Measurements from ENCODE around the gene CHRNA9. TPM values are rescaled to one million over a fixed set of nuclear protein-coding genes. Genes with fewer than 3 reads are reported as not detected.
"Not testable (repeated sequence)": the region's sequence is repeated elsewhere in the genome, so short reads cannot be mapped to it uniquely, and the experiment has no call there.

The CHRNA9 gene, protein sequence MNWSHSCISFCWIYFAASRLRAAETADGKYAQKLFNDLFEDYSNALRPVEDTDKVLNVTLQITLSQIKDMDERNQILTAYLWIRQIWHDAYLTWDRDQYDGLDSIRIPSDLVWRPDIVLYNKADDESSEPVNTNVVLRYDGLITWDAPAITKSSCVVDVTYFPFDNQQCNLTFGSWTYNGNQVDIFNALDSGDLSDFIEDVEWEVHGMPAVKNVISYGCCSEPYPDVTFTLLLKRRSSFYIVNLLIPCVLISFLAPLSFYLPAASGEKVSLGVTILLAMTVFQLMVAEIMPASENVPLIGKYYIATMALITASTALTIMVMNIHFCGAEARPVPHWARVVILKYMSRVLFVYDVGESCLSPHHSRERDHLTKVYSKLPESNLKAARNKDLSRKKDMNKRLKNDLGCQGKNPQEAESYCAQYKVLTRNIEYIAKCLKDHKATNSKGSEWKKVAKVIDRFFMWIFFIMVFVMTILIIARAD
- total RNA-seq (2014; rRNA removed; shearing (Covaris generic); ENCODE audit: low replicate concordance), result 0.15 and 0.25 TPM in 2 replicates

DNA sequence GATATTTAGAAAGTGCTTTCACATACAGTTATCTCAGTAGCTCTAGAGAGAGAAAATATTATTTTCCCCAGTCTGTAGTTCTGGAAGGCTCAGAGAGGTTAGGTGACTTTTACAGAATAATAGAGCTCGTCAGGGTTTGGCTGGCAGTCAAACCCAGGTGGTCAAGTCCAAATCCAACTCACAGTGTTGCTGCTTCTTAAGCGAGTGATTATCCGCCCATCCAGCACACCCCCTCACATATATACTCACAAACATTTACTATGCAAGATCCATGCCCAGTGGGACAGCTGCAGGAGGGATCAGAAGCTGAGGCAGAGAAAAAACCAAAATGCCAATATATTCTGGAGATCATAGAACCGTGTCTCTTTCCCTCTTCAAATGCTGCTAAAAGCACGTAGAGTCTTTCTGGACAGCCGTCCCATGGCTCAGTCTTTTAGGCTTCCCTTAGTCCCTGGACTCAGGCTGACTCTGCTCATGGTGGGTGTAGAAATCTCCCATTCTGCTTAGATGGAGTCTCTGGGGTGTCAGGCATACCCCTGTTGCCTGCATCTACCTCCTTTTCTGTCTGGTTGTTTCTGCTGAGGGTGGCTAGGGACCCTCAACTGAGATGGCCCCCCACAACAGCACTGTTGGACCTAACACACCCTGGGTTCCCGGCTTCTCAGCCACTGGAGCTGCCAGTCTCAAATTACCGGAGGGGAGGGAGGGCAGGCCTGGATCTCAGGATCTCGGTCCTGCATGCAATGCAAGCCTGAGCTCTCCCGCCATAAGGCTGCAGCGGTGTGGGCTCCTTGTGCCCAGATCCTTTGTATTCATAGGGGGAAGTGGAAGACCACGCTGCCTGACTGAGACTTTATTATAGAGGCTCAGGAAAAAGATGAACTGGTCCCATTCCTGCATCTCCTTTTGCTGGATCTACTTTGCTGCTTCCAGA lies at the start of gene CHRNA9:
TSS of gene CHRNA9 (plus strand) at position 743 of the 934 bp plus-strand sequence. CDS start at position 878, 135 bp downstream.
- DNase-seq, result no peak
- H3K4me3 ChIP-seq (ENCODE audit: low read length), result no peak within 1 kb of the TSS
- H3K79me2 ChIP-seq (ENCODE audit: low read length), result no peaks in the 10 kb centered on the region
- H3K36me3 ChIP-seq (ENCODE audit: insufficient read depth, low read length), result no peaks in the 10 kb centered on the region
- no peak within 1 kb of the TSS for H3K27ac ChIP-seq (ENCODE audit: low read length)
- no peak within 1 kb of the TSS for H2AFZ ChIP-seq (ENCODE audit: low read length)
- no peaks in the 10 kb centered on the region for H3K4me1 ChIP-seq (ENCODE audit: low read length)
- no peaks in the 10 kb centered on the region for H3K9me3 ChIP-seq (ENCODE audit: low read length)
- no peak within 1 kb of the TSS for H3K4me2 ChIP-seq (ENCODE audit: low read depth, low read length, poor library complexity, severe bottlenecking)
- H3K27me3 ChIP-seq (ENCODE audit: low read length), result no peaks in the 10 kb centered on the region; the same call in 1 of the 2 replicates
- no peaks in the 10 kb centered on the region for H3K9me2 ChIP-seq (replicated peaks; ENCODE audit: insufficient read depth, low read length)
- no peaks in the 10 kb centered on the region for H4K20me1 ChIP-seq (ENCODE audit: insufficient read depth, low read depth, low read length)
- no peak within 1 kb of the TSS for H3K9ac ChIP-seq (ENCODE audit: low read length)

DNA sequence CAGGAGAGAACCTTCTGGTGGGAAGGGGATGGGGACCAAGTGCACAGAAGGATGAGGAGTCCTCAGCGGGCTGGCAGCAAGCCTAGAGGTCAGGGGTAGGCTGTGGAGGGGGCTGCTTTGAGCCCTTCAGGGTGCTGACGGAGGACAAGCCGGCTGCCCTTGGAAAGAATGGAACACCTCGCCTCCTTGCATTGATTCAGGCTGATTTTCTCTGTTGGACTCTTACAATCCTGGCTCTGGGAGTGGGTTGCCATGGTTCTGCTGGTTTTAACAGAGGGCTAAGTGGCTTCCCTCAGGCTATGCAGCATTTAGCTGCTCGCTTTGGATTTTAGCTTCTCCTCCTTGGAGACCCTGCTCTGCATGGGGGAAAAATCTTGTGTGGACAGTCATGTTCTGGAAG lies 49.4 kb upstream of the CHRNA9 start:
- Histone ChIP-seq H3K9me3 (ENCODE audit: low read length) (no peaks in the 10 kb centered on the region), H3K9me2 (replicated peaks; ENCODE audit: insufficient read depth, low read length) (no peaks in the 10 kb centered on the region), H3K4me3 (ENCODE audit: low read length) (no peak overlapping the region), H4K20me1 (ENCODE audit: insufficient read depth, low read depth, low read length) (no peaks in the 10 kb centered on the region), H3K27ac (ENCODE audit: low read length) (no peak overlapping the region), H3K4me1 (ENCODE audit: low read length) (peaks cover 39% of the 10 kb centered on the region), H2AFZ (ENCODE audit: low read length) (no peak overlapping the region), H3K4me2 (ENCODE audit: low read depth, low read length, poor library complexity, severe bottlenecking) (no peak overlapping the region), H3K79me2 (ENCODE audit: low read length) (no peaks in the 10 kb centered on the region), H3K36me3 (ENCODE audit: insufficient read depth, low read length) (no peaks in the 10 kb centered on the region), H3K27me3 (ENCODE audit: low read length) (no peaks in the 10 kb centered on the region), H3K9ac (ENCODE audit: low read length) (no peak overlapping the region)
- no peak for DNase-seq

DNA sequence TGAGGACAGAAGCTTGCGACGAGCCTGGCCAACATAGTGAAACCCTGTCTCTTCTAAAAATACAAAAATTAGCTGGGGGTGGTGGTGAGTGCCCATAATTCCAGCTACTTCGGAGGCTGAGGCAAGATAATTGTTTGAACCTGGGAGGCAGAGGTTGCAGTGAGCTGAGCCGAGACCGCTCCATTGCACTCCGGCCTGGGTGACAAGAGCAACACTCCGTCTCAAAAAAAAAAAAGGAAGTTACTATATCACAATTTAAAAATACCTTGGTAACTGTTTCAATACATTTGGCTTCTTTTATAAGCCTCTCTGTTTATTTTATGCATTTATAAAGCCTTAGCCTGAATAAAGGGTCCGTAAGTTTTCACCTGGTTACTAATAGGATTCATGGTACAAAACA lies 46.6 kb upstream of the CHRNA9 start:
- Histone ChIP-seq H3K27me3 (ENCODE audit: low read length) (no peaks in the 10 kb centered on the region), H2AFZ (ENCODE audit: low read length) (peak overlapping the region; percentile 65), H3K9me3 (ENCODE audit: low read length) (no peaks in the 10 kb centered on the region), H3K9ac (ENCODE audit: low read length) (no peak overlapping the region), H3K4me1 (ENCODE audit: low read length) (peaks cover 46% of the 10 kb centered on the region), H3K4me2 (ENCODE audit: low read depth, low read length, poor library complexity, severe bottlenecking) (peak overlapping the region; percentile 40), H3K27ac (ENCODE audit: low read length) (peak overlapping the region; percentile 71), H3K4me3 (ENCODE audit: low read length) (0 out of 2 replicates have a peak overlapping the region, but pooled peaks have one; percentile 18), H4K20me1 (ENCODE audit: insufficient read depth, low read depth, low read length) (no peaks in the 10 kb centered on the region), H3K36me3 (ENCODE audit: insufficient read depth, low read length) (no peaks in the 10 kb centered on the region), H3K79me2 (ENCODE audit: low read length) (no peaks in the 10 kb centered on the region), H3K9me2 (replicated peaks; ENCODE audit: insufficient read depth, low read length) (no peaks in the 10 kb centered on the region)
- DNase-seq, result peak; percentile 72

DNA sequence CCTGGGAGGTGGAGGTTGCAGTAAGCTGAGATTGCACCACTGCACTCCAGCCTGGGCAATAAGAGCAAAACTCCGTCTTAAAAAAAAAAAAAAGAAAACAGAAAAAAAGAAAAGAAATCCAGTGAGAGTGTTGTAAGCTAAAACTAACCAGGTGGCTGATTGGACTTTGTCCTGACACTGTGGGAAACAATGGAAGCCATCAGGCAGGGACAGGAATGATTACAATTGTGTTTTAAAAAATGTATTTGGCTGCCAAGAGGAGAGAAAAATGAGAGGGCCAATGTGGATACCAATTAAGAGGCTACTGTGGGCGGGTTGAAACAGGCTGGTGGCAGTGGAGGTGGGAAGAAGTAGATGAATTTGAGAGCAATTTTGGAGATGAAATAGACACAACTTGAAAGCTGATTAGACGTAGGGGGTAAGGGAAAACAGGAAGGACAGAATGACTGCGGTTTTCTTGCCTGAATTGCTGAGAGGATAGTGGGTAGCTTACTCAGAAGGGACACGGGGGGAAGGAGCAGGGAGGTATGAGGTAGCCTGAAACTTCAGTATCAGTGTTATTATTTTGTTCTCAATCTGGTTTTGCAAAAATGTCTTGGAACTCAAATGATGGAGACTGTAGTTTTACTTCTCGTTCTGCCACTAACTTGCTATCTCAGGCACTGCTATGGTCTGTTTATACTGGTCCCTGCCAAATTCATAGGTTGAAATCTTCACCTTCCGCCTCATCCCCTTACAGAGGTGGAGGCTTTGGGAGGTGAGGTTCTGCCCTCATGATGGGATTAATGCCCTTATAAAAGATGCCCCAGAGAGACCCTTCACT lies 45.6 kb upstream of the CHRNA9 start:
- peaks cover 46% of the 10 kb centered on the region for H3K4me1 ChIP-seq (ENCODE audit: low read length)
- H3K36me3 ChIP-seq (ENCODE audit: insufficient read depth, low read length), result no peaks in the 10 kb centered on the region
- peak overlapping the region; percentile 20; the same call in 1 of the 2 replicates for H3K4me3 ChIP-seq (ENCODE audit: low read length)
- H3K9me3 ChIP-seq (ENCODE audit: low read length), result no peaks in the 10 kb centered on the region; the same call in 1 of the 2 replicates
- H3K9me2 ChIP-seq (replicated peaks; ENCODE audit: insufficient read depth, low read length), result no peaks in the 10 kb centered on the region
- peak overlapping the region; percentile 79 for H2AFZ ChIP-seq (ENCODE audit: low read length)
- DNase-seq, result peak; percentile 54
- H3K79me2 ChIP-seq (ENCODE audit: low read length), result no peaks in the 10 kb centered on the region
- H3K4me2 ChIP-seq (ENCODE audit: low read depth, low read length, poor library complexity, severe bottlenecking), result peak overlapping the region; percentile 25
- peak overlapping the region; percentile 42 for H3K27ac ChIP-seq (ENCODE audit: low read length)
- peak overlapping the region; percentile 18 for H3K9ac ChIP-seq (ENCODE audit: low read length)
- H4K20me1 ChIP-seq (ENCODE audit: insufficient read depth, low read depth, low read length), result no peaks in the 10 kb centered on the region
- no peaks in the 10 kb centered on the region for H3K27me3 ChIP-seq (ENCODE audit: low read length)

DNA sequence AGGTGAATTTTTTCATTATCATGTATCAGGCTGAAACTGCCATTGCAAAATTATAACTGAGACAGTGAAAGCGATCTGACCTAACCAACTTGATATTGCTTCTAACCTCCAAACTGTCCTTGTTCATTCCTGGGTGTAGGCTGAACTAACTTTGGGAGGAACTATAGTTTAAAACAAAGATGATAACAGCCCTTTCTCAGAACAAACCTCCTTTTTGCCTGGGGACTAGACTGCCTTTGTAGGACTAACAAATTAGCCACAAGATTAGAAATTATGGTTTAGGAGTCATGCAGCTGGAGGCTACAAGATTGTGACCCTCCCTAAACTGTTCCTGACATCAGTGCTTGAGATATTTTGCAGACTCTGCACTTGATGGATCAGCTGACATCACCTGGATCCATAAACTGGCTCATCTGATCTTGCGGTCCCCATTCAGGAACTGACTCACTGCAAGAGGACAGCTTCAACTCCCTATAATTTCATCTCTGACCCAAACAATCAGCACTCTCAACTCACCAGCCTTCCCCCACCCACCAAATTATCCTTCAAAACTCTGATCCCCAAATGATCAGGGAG lies 44.4 kb upstream of the CHRNA9 start:
- not testable (repeated sequence) for H3K27ac ChIP-seq (ENCODE audit: low read length); H3K36me3 ChIP-seq (ENCODE audit: insufficient read depth, low read length); DNase-seq; H3K9ac ChIP-seq (ENCODE audit: low read length); H3K9me3 ChIP-seq (ENCODE audit: low read length); H3K27me3 ChIP-seq (ENCODE audit: low read length); H3K9me2 ChIP-seq (replicated peaks; ENCODE audit: insufficient read depth, low read length); H4K20me1 ChIP-seq (ENCODE audit: insufficient read depth, low read depth, low read length); H3K79me2 ChIP-seq (ENCODE audit: low read length)
- Histone ChIP-seq H2AFZ (ENCODE audit: low read length) (peak overlapping the region; percentile 79; the same call in 1 of the 2 replicates), H3K4me3 (ENCODE audit: low read length) (peak overlapping the region; percentile 20; the same call in 1 of the 2 replicates), H3K4me1 (ENCODE audit: low read length) (peaks cover 45% of the 10 kb centered on the region), H3K4me2 (ENCODE audit: low read depth, low read length, poor library complexity, severe bottlenecking) (peak overlapping the region; percentile 25)

DNA sequence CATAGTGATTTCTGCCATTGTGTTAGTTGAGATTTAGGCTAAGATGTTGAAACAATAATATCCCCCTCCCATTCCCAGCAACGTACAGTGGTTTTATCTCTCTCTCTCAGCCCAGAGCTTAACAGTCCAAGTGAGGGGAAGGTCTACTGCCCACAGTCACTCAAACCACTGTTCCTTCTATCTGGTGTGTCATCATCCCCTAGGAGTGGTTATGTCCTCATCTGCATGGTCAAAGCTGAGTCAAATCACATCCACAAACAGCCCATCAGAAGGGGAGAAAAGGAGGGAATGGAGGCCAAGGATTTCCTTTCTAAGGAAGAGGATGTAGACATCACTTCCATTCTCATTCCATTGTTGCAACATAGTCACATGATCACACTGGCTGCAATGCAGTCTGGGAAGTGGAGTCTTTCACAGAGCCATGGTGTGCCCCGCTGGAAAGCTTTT lies 42.8 kb upstream of the CHRNA9 start:
- Histone ChIP-seq H3K4me3 (ENCODE audit: low read length) (no peak overlapping the region), H2AFZ (ENCODE audit: low read length) (no peak overlapping the region), H3K9me3 (ENCODE audit: low read length) (peaks cover 8% of the 10 kb centered on the region), H3K27ac (ENCODE audit: low read length) (no peak overlapping the region), H3K9me2 (replicated peaks; ENCODE audit: insufficient read depth, low read length) (no peaks in the 10 kb centered on the region), H4K20me1 (ENCODE audit: insufficient read depth, low read depth, low read length) (no peaks in the 10 kb centered on the region), H3K4me1 (ENCODE audit: low read length) (peaks cover 39% of the 10 kb centered on the region), H3K27me3 (ENCODE audit: low read length) (no peaks in the 10 kb centered on the region), H3K36me3 (ENCODE audit: insufficient read depth, low read length) (no peaks in the 10 kb centered on the region), H3K9ac (ENCODE audit: low read length) (no peak overlapping the region), H3K4me2 (ENCODE audit: low read depth, low read length, poor library complexity, severe bottlenecking) (no peak overlapping the region), H3K79me2 (ENCODE audit: low read length) (no peaks in the 10 kb centered on the region)
- DNase-seq, result no peak

DNA sequence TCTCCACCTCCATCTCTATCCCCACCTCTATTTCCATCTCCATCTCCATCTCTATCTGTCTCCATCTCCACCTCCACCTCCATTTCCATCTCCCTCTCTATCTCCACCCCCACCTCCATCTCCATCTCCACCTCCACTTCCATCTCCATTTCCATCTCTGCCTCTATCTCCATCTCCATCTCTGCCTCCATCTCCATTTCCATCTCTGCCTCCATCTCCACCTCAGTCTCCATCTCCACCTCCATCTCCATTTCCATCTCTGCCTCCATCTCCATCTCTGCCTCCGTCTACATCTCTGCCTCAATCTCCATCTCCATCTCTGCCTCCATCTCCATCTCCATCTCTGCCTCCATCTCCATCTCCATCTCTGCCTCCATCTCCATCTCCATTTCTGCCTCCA lies 40.8 kb upstream of the CHRNA9 start:
- Histone ChIP-seq H3K27me3 (ENCODE audit: low read length) (no peaks in the 10 kb centered on the region), H3K9me2 (replicated peaks; ENCODE audit: insufficient read depth, low read length) (no peaks in the 10 kb centered on the region), H3K79me2 (ENCODE audit: low read length) (no peaks in the 10 kb centered on the region), H3K4me2 (ENCODE audit: low read depth, low read length, poor library complexity, severe bottlenecking) (no peak overlapping the region), H4K20me1 (ENCODE audit: insufficient read depth, low read depth, low read length) (no peaks in the 10 kb centered on the region), H3K36me3 (ENCODE audit: insufficient read depth, low read length) (no peaks in the 10 kb centered on the region), H3K9me3 (ENCODE audit: low read length) (peaks cover 8% of the 10 kb centered on the region), H3K4me1 (ENCODE audit: low read length) (peaks cover 45% of the 10 kb centered on the region), H3K27ac (ENCODE audit: low read length) (no peak overlapping the region), H3K9ac (ENCODE audit: low read length) (no peak overlapping the region), H2AFZ (ENCODE audit: low read length) (no peak overlapping the region), H3K4me3 (ENCODE audit: low read length) (no peak overlapping the region)
- DNase-seq, result no peak
